OCI-LY1 (cell line): ENCODE results near the gene NECAB2.

Source experiments
- EZH2 ChIP-seq: fragments of 200-600 bp; sonication (generic), shearing (Covaris generic); IDR thresholded peaks from 2 replicates; pipeline ENCODE4 v1.8.0; 2017; ENCODE audit warnings: borderline replicate concordance, mixed run types, mild to moderate bottlenecking, antibody characterized with exemption, low read length, moderate library complexity, mixed read lengths
- TF ChIP-seq, protein P1 (sequence below): fragments of 200-600 bp; sonication (generic), shearing (Covaris generic); IDR thresholded peaks from 2 replicates; pipeline ENCODE4 v1.5.1; 2017; ENCODE audit warnings: mild to moderate bottlenecking, antibody characterized with exemption, low read length, moderate library complexity, mixed read lengths

DNA sequence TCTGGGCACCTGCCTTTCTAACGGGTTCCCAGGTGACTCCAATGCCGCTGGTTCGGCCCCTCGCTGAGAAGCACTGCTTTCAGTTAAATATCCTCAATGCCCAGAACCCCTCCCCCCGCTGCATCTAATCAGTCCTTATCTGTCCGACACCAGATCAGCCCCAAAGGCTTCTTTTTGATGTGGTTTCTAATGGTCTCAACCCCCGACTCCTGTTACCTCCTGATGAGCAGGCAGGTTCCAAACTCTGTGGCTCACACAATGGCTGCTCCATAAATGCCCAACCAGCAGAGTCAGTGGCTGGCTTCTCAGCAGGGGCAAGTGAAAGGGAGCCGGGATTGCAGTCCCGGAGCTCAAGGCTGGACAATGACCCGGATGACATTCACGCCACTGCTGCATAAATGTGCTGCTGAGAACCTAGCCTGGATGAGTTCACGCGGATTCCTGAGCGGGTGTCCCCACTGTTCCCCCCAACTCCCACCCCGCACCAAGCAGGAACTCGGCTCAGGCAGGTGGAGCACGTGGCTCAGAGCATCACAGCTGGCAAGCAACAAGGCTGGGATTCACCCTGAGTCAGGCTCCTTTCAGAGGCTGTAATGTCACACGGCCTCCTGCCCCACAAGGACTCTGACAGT lies 75.6 kb downstream of the NECAB2 start:
- TF ChIP-seq, protein P1, sequence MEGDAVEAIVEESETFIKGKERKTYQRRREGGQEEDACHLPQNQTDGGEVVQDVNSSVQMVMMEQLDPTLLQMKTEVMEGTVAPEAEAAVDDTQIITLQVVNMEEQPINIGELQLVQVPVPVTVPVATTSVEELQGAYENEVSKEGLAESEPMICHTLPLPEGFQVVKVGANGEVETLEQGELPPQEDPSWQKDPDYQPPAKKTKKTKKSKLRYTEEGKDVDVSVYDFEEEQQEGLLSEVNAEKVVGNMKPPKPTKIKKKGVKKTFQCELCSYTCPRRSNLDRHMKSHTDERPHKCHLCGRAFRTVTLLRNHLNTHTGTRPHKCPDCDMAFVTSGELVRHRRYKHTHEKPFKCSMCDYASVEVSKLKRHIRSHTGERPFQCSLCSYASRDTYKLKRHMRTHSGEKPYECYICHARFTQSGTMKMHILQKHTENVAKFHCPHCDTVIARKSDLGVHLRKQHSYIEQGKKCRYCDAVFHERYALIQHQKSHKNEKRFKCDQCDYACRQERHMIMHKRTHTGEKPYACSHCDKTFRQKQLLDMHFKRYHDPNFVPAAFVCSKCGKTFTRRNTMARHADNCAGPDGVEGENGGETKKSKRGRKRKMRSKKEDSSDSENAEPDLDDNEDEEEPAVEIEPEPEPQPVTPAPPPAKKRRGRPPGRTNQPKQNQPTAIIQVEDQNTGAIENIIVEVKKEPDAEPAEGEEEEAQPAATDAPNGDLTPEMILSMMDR = no peak
- no peak for TF ChIP-seq EZH2
